ENCODE results near the gene LAMB1.

GRCh38 chr7:107995184-107996071, 7.5 kb downstream of the LAMB1 start:
- TF ChIP-seq, protein P1, sequence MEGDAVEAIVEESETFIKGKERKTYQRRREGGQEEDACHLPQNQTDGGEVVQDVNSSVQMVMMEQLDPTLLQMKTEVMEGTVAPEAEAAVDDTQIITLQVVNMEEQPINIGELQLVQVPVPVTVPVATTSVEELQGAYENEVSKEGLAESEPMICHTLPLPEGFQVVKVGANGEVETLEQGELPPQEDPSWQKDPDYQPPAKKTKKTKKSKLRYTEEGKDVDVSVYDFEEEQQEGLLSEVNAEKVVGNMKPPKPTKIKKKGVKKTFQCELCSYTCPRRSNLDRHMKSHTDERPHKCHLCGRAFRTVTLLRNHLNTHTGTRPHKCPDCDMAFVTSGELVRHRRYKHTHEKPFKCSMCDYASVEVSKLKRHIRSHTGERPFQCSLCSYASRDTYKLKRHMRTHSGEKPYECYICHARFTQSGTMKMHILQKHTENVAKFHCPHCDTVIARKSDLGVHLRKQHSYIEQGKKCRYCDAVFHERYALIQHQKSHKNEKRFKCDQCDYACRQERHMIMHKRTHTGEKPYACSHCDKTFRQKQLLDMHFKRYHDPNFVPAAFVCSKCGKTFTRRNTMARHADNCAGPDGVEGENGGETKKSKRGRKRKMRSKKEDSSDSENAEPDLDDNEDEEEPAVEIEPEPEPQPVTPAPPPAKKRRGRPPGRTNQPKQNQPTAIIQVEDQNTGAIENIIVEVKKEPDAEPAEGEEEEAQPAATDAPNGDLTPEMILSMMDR (conservative IDR thresholded peaks at IDR 0.05 in 1 of 2, IDR thresholded peaks at IDR 0.05 in 1 of 2; ENCODE audit: extremely low read depth in 1 of 2, insufficient read depth in 1 of 2, low read depth in 1 of 2, low read length in 2 of 2), result no peak
- no peak for TF ChIP-seq EZH2 (IDR thresholded peaks at IDR 0.05; ENCODE audit: borderline replicate concordance, low read length)
